Esophagus mucosa (tissue), 1 donor: ENCODE data around the gene TTC36. TPM values are rescaled to one million over a fixed set of nuclear protein-coding genes. Genes with fewer than 3 reads are reported as not detected.
"Not testable (repeated sequence)": the region's sequence is repeated elsewhere in the genome, so short reads cannot be mapped to it uniquely, and the experiment has no call there.

Experiments
- ATAC-seq: fragments of 200-7000 bp; cut with Tn5 transposase; one replicate; pipeline ENCODE4 v1.9.1; 2020
- total RNA-seq: library from RNA; stranded (reverse); gene quantifications from one replicate; pipeline ENCODE4 v1.2.4, GENCODE V29; 2023
- donor health status: DM: yes; HTN: yes; CAD: no.

Gene TTC36
- total RNA-seq: not detected

DNA sequence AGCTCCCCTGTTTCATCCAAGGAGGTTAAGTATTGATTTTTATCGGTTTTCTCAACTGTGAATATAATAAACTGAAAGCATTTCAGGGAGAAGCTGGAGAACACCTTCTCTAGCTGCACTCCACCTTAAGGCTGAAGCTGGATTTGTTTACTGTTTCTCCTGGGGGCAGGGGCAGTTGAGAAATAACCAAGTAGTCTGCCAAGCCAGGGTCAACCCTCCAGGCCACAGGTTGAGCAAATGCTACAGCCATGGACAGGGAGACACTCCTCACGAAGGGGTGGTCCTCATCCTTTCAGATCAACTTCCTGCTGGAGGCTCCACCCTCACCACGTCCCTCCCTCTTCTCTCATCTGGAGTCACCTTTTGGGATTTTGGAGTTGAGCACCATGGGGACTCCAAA lies at the start of gene TTC36:
Gene TTC36 (plus strand): TSS at position 366 of the 400 bp plus-strand sequence. CDS start 21 bp downstream, at position 387.
- ATAC-seq: no peak

- not testable (repeated sequence) for ATAC-seq
Observed at GRCh38 chr11:118481238-118481637, 46.0 kb upstream of the TTC36 start.

GRCh38 chr11:118484405-118484804 lies 42.9 kb upstream of the TTC36 start:
- no peak for ATAC-seq

- no peak for ATAC-seq
Observed at GRCh38 chr11:118485273-118485672, 42.0 kb upstream of the TTC36 start.

DNA sequence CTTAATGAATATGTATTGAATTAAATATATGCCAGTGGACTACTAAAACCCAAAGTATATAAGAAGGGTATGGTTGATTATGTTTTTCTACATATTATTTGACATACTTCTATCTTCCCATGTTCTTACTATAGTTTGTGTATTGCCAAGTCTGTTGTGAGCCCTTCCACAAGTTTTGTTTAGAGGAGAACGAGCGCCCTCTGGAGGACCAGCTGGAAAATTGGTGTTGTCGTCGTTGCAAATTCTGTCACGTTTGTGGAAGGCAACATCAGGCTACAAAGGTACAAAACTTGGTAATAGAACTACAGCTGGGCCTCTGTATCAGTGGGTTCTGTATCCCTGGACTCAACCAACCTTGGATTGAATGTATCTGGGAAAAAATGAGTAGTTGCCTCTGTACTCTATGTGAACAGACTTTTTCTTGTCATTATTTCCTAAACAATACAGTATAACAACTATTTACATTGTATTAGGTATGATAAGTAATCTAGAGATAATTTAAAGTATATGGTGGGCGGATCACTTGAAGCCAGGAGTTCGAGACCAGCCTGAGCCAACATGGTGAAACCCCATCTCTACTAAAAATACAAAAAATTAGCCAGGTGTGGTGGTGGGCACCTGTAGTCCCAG lies 38.7 kb upstream of the TTC36 start:
- ATAC-seq: peak; percentile 45

GRCh38 chr11:118491041-118491440 lies 36.2 kb upstream of the TTC36 start:
- ATAC-seq: no peak

- ATAC-seq: no peak
Observed at GRCh38 chr11:118497831-118498230, 29.4 kb upstream of the TTC36 start.

GRCh38 chr11:118503216-118503615 lies 24.1 kb upstream of the TTC36 start:
- no peak for ATAC-seq

DNA sequence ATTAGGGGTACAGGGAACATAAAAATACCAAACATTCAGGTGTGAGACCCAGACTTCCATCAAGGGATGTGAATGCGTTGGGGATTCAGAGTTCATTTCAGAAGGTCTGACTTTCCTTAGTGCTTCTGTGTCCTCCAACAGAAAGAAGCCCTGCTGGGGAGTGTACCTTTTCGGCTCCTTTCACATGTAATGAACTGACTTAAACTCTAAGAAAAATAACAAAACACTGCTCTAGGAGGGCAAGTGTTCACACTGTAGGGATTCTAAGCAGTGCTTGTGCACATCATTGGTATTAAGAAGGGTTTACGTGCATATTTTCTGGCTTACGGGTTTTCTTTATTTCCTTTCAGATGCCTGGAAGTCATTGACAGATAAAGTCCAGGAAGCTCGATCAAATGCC lies 15.7 kb upstream of the TTC36 start:
- no peak for ATAC-seq

GRCh38 chr11:118514103-118514502 lies 13.2 kb upstream of the TTC36 start:
- ATAC-seq: no peak

GRCh38 chr11:118519549-118519948 lies 7.7 kb upstream of the TTC36 start:
- no peak for ATAC-seq

DNA sequence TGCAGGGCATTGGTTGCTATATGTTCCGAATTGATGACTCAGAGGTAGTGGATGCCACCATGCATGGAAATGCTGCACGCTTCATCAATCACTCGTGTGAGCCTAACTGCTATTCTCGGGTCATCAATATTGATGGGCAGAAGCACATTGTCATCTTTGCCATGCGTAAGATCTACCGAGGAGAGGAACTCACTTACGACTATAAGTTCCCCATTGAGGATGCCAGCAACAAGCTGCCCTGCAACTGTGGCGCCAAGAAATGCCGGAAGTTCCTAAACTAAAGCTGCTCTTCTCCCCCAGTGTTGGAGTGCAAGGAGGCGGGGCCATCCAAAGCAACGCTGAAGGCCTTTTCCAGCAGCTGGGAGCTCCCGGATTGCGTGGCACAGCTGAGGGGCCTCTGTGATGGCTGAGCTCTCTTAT lies 5.4 kb upstream of the TTC36 start:
- ATAC-seq: no peak

DNA sequence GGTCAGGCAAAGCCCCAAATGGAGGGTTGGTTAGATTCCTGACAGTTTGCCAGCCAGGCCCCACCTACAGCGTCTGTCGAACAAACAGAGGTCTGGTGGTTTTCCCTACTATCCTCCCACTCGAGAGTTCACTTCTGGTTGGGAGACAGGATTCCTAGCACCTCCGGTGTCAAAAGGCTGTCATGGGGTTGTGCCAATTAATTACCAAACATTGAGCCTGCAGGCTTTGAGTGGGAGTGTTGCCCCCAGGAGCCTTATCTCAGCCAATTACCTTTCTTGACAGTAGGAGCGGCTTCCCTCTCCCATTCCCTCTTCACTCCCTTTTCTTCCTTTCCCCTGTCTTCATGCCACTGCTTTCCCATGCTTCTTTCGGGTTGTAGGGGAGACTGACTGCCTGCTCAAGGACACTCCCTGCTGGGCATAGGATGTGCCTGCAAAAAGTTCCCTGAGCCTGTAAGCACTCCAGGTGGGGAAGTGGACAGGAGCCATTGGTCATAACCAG lies 4.7 kb upstream of the TTC36 start:
- peak; percentile 28 for ATAC-seq

- ATAC-seq: no peak
Observed at GRCh38 chr11:118524356-118524755, 2.9 kb upstream of the TTC36 start.

- ATAC-seq: no peak
Observed at GRCh38 chr11:118524757-118525470, 2.4 kb upstream of the TTC36 start.

DNA sequence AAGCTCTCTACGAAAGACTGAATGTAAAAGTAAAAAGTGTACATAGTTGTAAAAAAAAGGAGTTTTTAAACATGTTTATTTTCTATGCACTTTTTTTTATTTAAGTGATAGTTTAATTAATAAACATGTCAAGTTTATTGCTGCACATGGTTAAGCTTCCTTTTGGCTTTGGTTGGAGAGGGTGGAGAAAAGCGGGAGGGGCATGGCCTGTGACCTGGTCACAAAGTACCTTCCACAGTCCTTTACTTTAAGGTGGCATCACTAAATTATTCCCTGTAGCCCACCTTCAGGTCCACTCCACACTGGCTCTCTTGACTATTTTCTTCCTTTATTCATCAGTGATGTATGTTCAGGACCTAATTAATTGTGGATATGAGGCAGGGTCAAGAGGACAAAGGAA lies 586 bp upstream of the TTC36 start:
- ATAC-seq: no peak

- ATAC-seq: no peak
Observed at GRCh38 chr11:118528511-118528910, 1.2 kb downstream of the TTC36 start.

- no peak for ATAC-seq
Observed at GRCh38 chr11:118529584-118530175, 2.4 kb downstream of the TTC36 start.

DNA sequence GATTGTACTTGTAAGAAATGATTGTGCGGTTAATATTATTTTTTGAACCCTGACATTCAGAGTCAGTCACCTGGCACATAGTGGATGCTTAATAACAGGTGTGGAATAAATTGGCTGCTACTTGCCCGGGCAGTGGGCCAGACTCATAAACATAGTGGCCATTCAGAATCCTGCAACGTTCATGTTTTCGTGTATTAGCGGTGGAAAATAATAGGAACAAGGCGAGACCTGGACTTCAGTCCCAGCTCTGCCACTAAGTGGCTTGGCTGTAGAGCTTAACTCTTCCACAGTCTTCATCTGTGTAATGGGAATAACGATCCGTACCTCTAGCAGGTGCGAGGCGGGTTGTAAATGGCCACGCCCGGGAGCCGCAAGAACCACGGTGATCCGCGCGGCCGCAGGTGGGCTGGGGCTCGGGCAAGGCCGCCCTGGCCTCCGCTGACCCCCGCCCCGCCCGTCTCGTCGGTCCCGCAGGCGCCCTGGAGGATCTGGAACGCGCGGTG lies 3.0 kb downstream of the TTC36 start:
- ATAC-seq: no peak

DNA sequence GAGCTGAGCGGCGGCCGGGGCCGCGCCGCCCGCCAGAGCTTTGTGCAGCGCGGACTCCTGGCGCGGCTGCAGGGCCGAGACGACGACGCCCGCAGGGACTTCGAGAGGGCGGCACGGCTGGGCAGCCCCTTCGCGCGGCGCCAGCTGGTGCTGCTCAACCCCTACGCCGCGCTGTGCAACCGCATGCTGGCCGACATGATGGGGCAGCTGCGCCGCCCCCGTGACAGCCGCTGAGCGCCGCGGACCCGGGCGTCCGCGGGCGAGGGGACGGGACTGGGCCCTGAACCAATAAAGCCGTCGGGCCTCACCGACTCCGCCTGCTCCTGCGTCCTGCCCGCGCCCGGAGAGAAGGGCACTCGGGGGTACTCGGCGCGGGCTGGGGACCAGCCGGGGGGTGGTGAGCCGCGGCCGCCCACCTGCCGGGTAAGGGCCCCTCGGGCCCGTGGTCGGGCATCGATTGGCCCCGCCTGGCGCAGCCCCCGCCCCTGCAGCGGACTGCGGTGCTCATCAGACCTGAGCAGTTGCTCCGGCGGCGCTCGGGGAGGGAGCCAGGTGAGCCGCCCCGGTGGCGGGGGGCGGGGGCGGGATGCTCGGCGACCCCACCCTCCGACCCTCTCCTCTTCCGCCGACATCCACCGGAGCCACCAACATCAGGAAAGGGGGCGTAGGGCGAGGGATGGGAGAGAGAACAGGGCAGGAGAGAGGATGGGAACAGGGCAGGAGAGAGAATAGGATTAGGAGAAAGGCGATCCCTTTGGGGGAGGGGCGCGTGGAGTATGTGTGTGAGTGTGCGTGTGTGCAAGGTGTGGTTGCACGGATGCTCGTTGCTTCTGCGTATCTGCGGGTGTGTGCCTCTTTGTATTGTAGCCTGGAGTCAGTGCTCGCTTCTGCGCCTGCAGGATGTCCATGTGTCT lies 3.7 kb downstream of the TTC36 start, which contains the start of gene TMEM25:
Gene TMEM25 (plus strand): TSS at position 510 of the 914 bp plus-strand sequence. CDS start 610 bp downstream, outside the sequence.
- peak; percentile 65 for ATAC-seq

DNA sequence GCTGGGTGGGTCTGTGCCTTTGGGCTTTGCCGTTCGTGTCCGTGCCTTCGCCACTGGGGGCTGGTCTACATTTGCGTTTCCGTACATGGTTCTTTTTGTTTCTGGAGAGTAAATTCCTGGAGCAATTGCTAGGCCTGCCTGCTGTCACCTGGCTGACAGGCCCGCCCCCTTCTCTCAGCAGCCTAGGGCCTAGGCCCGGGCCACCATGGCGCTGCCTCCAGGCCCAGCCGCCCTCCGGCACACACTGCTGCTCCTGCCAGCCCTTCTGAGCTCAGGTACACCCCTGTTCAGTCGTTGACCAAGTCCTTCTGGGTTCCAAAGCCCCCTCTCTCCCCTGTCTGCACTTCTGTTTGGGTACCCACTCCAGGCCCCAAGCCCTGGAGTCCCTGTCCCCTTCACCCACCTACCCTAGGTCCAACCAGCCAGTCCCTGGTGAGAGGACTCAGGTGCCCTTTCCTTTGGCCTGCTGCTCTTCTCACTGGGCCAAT lies 4.4 kb downstream of the TTC36 start:
- ATAC-seq: peak; percentile 2

- no peak for ATAC-seq
Observed at GRCh38 chr11:118532091-118532490, 4.8 kb downstream of the TTC36 start.
